Spleen (tissue), 11 donors: Measurements from ENCODE around the gene CCNI2. TPM values are rescaled to one million over a fixed set of nuclear protein-coding genes. Genes with fewer than 3 reads are reported as not detected.

Source experiments
- DNase-seq: peaks from one replicate; pipeline ENCODE4 v3.0.0-alpha.2; 2020
- H3K27ac ChIP-seq, 8 donors: fragments of 200-600 bp; sonication (generic) in 7 of 8; 1 replicate in 4 of 8; 2 replicates in 4 of 8; pipeline versions ENCODE4 v1.5.0 to v1.8.0; 2016 to 2021; ENCODE audit warnings: inconsistent platforms in 4 of 8, mild to moderate bottlenecking in 4 of 8, moderate library complexity in 1 of 8
- H3K27me3 ChIP-seq, 7 donors: fragments of 200-600 bp; sonication (generic) in 6 of 7; replicated peaks in 1 of 7; 1 replicate in 4 of 7; 2 replicates in 3 of 7; pipeline versions ENCODE4 v1.5.0 to v1.8.0; 2016 to 2021; ENCODE audit warnings: inconsistent platforms in 3 of 7, mild to moderate bottlenecking in 1 of 7
- H3K36me3 ChIP-seq, 6 donors: fragments of 200-600 bp; sonication (generic) in 5 of 6; 1 replicate in 4 of 6; 2 replicates in 2 of 6; pipeline versions ENCODE4 v1.5.0 to v1.8.0; 2016 to 2021; ENCODE audit warnings: inconsistent platforms in 2 of 6
- H3K4me1 ChIP-seq, 6 donors: fragments of 200-600 bp; sonication (generic) in 5 of 6; 1 replicate in 3 of 6; 2 replicates in 3 of 6; pipeline versions ENCODE4 v1.5.0 to v1.8.0; 2016 to 2021; ENCODE audit warnings: inconsistent platforms in 3 of 6
- H3K4me3 ChIP-seq, 8 donors: fragments of 200-600 bp; sonication (generic) in 7 of 8; 1 replicate in 4 of 8; 2 replicates in 4 of 8; pipeline versions ENCODE4 v1.5.0 to v1.8.0; 2016 to 2021; ENCODE audit warnings: inconsistent platforms in 4 of 8, mild to moderate bottlenecking in 4 of 8, moderate library complexity in 2 of 8
- H3K9me3 ChIP-seq, 8 donors: fragments of 200-600 bp; sonication (generic) in 7 of 8; 1 replicate in 4 of 8; 2 replicates in 4 of 8; pipeline versions ENCODE4 v1.5.0 to v1.8.0; 2016 to 2021; ENCODE audit warnings: inconsistent platforms in 4 of 8
- POLR2A ChIP-seq, 3 donors: fragments of 450-650 bp; IDR thresholded peaks; one replicate each; pipeline ENCODE4 v1.5.1; 2017; ENCODE audit warnings: antibody characterized with exemption in 3 of 3, mild to moderate bottlenecking in 1 of 3
- POLR2AphosphoS5 ChIP-seq, 3 donors: sonication (generic); formaldehyde crosslinking; IDR thresholded peaks; one replicate each; pipeline ENCODE4 v1.5.1; 2017; ENCODE audit warnings: antibody characterized with exemption in 3 of 3
- WGBS, 5 donors: extraction: QIAGEN DNeasy Blood & Tissue Kit in 3 of 5; methylation state at CpG; one replicate each; pipeline versions ENCODE4 v1.1.5 to v1.1.7; 2013 to 2018; 5-methylcytosine and 5-hydroxymethylcytosine counted together
- intact Hi-C: fragments of 100-400 bp; cut with DNase I; formaldehyde crosslinking; loops from one replicate; pipeline ENCODE4 v1.15.0; 2023; ENCODE audit warnings: low total_unique reads
- polyA plus RNA-seq, 3 donors: library from polyadenylated mRNA; stranded (reverse); fragments of 200-250 nt; gene quantifications; one replicate each; pipeline ENCODE4 v1.2.1, GENCODE V29; 2013
- total RNA-seq, 7 donors: library from RNA; depleted of rRNA in 3 of 7; stranded (reverse); fragments of >200 nt in 3 of 7; fragmentation: NEBNext Ultra II Directional in 4 of 7; extraction: Animal tissue kit (Norgen Biotek cat#: 25700) in 4 of 7; gene quantifications; one replicate each; pipeline versions ENCODE4 v1.1.0 to v1.2.1, GENCODE V29; 2016 to 2021
- TF ChIP-seq, protein P1 (sequence below), 11 experiments: fragments of 200-600 bp in 7 of 11; fragments of 450-650 bp in 4 of 11; sonication (generic) in 4 of 11; IDR thresholded peaks in 8 of 11; conservative IDR thresholded peaks in 3 of 11; 1 replicate in 7 of 11; 2 replicates in 4 of 11; pipeline versions ENCODE4 v1.4.0 to v1.8.0; 2016 to 2021; ENCODE audit warnings: antibody characterized with exemption in 11 of 11, inconsistent platforms in 4 of 11, mild to moderate bottlenecking in 1 of 11
- donor health status: healthy with polysubstance abuse.
- donor health status: DM: no; HTN: no; CAD: no; lungs with moderate emphysema.
- donor health status: DM: no; HTN: no; CAD: no.
- donor health status: Bipolar disorder and iron deficiency.
- donor health status: healthy.
- donor health status: DM: no; HTN: no; CAD: no.
- donor health status: DM: yes; HTN: yes; CAD: no.

Gene CCNI2
- total and polyA plus RNA-seq, 10 donors = 0.19 to 5.2 (median 0.98) TPM

DNA sequence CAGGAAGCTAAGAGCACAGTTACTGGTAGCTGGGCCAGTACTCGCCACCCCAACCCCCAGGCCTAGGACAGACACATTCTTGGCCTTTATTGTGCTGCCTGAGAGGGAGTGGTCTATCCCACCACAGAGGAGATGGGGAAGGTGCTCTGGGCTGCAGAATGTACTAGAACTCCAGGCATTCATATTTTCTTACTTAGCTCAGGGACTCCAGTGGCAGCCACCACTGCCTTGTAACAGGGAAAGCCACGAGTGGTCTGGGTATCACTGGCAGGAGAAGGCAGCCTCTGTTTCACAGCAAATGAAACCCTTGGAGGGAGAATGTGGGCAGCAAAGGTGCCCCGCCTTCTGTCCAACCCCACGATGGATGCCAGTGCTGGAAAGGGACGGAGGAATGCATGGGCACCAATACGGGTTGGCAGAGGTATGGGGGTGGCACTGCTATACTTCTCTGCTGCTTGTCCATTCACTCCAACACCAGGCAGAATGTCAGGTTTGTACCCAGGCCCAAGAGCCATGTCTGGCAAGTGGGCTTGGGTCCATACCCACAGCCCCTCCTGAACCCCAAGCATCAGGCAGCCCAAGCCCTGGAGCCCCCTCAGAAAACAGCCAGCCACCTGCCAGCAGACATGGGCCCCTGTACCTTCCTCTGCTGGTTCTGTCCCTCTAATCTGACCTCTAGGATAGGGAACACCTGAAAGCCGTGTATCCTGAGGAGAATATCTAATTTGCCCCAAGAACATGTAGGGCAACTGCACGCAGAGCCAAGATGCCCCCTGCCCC, 25.3 kb downstream of the CCNI2 start:
- DNase-seq = no peak
- Histone ChIP-seq H3K36me3 (no peaks in the 10 kb centered on the region), H3K4me1 (peaks cover 4 to 59% (median 26%) of the 10 kb centered on the region in 6 donors), H3K27me3 (peaks cover 0 to 16% (median 2%) of the 10 kb centered on the region in 7 donors), H3K9me3 (no peaks in the 10 kb centered on the region), H3K4me3 (no peak overlapping the region), H3K27ac (peak overlapping the region in 5 of 8 donors; percentile 6 to 65 (median 38))
- WGBS, 5 donors = 57 to 93% (median 86%) methylated on average over 6 to 8 of the region's 8 CpGs
- no peak for TF ChIP-seq POLR2AphosphoS5 (IDR thresholded peaks at IDR 0.05)
- intact Hi-C loops = no loop called here

DNA sequence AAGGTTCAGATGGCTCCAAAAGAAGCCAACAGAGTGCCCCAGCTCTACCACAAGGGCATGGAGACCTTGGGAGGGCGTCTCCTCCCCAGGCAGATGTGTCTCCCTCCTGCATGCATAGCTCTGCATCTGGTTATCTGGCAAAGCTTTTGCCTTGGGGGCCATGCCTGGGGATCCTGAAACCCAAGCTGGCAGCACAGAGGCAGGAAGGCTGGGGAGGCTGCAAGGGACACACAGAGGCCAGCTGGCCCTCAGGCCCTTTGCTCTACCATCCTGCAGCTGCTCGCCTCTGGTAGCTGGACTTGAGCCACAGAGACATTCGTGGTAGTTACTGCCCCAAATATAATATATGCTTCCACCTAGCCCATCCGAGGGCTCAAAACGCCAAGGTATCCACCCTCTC, 25.9 kb downstream of the CCNI2 start:
- intact Hi-C loops = no loop called here
- H3K4me1 ChIP-seq = peaks cover 4 to 61% (median 31%) of the 10 kb centered on the region in 6 donors
- DNase-seq = no peak

DNA sequence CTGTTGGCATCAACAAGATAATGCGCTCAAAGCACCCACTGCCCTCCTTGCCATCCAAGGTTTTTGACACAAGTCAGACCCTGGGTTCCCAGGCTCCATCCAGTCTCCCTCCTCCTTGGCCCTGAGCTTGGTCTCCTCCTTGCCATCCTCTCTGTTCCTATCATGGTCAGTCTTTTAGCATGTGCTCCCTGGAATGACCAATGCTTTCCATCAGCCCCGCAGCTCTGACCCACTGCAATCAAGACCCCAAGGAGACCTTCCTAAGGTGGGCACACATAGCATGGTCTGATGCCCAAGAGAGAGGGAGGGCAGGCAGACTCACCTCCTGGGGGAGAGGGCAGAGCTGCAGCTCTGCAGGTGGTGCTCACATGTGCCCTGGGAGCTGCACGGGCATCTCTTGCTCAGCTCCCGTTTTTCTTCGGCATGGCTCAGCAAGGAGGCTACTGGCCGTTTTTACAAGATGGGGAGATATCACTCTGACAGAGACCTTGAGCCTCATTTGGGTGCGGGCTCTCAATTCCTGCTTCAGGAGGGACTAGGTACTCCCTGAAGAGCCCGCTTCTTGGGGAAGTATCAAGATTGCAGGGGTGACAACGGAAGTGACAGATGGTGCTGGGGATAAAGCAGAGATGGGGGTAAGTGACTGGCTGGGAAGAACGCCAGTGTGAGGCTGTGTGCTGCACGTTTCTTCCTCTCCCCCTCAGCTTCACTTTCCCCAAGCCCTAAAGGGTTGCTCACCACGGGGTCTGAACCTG, 26.6 kb downstream of the CCNI2 start:
- no peak for DNase-seq
- intact Hi-C loops = no loop called here
- TF ChIP-seq POLR2AphosphoS5 (IDR thresholded peaks at IDR 0.05) = no peak
- no peak for TF ChIP-seq POLR2A (IDR thresholded peaks at IDR 0.05)
- TF ChIP-seq, protein P1, sequence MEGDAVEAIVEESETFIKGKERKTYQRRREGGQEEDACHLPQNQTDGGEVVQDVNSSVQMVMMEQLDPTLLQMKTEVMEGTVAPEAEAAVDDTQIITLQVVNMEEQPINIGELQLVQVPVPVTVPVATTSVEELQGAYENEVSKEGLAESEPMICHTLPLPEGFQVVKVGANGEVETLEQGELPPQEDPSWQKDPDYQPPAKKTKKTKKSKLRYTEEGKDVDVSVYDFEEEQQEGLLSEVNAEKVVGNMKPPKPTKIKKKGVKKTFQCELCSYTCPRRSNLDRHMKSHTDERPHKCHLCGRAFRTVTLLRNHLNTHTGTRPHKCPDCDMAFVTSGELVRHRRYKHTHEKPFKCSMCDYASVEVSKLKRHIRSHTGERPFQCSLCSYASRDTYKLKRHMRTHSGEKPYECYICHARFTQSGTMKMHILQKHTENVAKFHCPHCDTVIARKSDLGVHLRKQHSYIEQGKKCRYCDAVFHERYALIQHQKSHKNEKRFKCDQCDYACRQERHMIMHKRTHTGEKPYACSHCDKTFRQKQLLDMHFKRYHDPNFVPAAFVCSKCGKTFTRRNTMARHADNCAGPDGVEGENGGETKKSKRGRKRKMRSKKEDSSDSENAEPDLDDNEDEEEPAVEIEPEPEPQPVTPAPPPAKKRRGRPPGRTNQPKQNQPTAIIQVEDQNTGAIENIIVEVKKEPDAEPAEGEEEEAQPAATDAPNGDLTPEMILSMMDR (IDR thresholded peaks at IDR 0.05 in 8 of 11, conservative IDR thresholded peaks at IDR 0.05 in 3 of 11) = no peak
- Histone ChIP-seq H3K9me3 (no peaks in the 10 kb centered on the region), H3K27me3 (peaks cover 0 to 29% (median 7%) of the 10 kb centered on the region in 7 donors), H3K4me1 (peaks cover 4 to 62% (median 31%) of the 10 kb centered on the region in 6 donors), H3K27ac (no peak overlapping the region), H3K4me3 (no peak overlapping the region), H3K36me3 (no peaks in the 10 kb centered on the region)
- WGBS, 5 donors = 71 to 82% (median 78%) methylated on average over 10 to 12 of the region's 12 CpGs

More for the DNA sequence above, 25.9 kb downstream of the CCNI2 start:
- TF ChIP-seq, protein P1 (IDR thresholded peaks at IDR 0.05 in 8 of 11, conservative IDR thresholded peaks at IDR 0.05 in 3 of 11) = no peak
- TF ChIP-seq POLR2A (IDR thresholded peaks at IDR 0.05) (no peak), POLR2AphosphoS5 (IDR thresholded peaks at IDR 0.05) (no peak)
- Histone ChIP-seq H3K9me3 (no peaks in the 10 kb centered on the region), H3K4me3 (no peak overlapping the region), H3K27me3 (peaks cover 0 to 22% (median 7%) of the 10 kb centered on the region in 7 donors), H3K36me3 (no peaks in the 10 kb centered on the region), H3K27ac (no peak overlapping the region)
- 78 to 88% (median 80%) methylated on average over 5 of the region's 5 CpGs for WGBS, 5 donors

DNA sequence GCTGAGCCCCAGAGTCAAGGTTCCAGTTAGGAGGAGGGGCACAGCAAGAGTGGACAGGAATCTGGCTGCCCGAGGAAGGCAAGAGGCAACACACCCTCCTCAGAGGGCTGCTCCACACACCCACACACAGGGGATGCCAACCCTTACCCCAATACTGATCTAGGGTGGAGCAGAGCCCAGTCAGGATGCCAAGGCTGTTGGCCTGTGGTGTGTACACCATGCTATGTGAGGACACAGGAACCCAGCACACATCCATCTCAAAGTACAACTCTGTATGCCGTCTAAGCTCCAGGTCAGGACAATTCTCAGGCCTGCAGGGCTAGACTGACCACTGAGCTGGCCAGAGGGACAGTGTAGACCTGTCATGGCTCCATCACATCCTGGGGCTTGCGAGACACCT, 27.2 kb downstream of the CCNI2 start:
- Histone ChIP-seq H3K4me3 (no peak overlapping the region), H3K36me3 (no peaks in the 10 kb centered on the region), H3K9me3 (no peaks in the 10 kb centered on the region), H3K27me3 (peaks cover 0 to 35% (median 9%) of the 10 kb centered on the region in 7 donors), H3K4me1 (peaks cover 4 to 62% (median 31%) of the 10 kb centered on the region in 6 donors), H3K27ac (no peak overlapping the region)
- WGBS, 5 donors = 70 to 93% (median 84%) methylated on average over 3 of the region's 3 CpGs
- no peak for TF ChIP-seq POLR2AphosphoS5 (IDR thresholded peaks at IDR 0.05)
- TF ChIP-seq, protein P1 (IDR thresholded peaks at IDR 0.05 in 8 of 11, conservative IDR thresholded peaks at IDR 0.05 in 3 of 11) = no peak
- TF ChIP-seq POLR2A (IDR thresholded peaks at IDR 0.05) = no peak
- DNase-seq = no peak
- intact Hi-C loops = no loop called here
